K562 (cell line): ENCODE measurements around the gene DSP. TPM values are rescaled to one million over a fixed set of nuclear protein-coding genes. Genes with fewer than 3 reads are reported as not detected.

Experiments
- CC2D1A ChIP-seq: fragments of 450-650 bp; IDR thresholded peaks from 2 replicates; pipeline ENCODE4 v1.6.1; 2017; ENCODE audit warnings: mild to moderate bottlenecking
- COPS2 ChIP-seq: fragments of 450-650 bp; conservative IDR thresholded peaks from 2 replicates; pipeline ENCODE4 v1.6.1; 2016; ENCODE audit warnings: mild to moderate bottlenecking, moderate library complexity
- CTCF ChIP-seq, 3 experiments: IDR thresholded peaks in 2 of 3; conservative IDR thresholded peaks in 1 of 3; 2 replicates each; pipeline ENCODE4 v1.5.1; 2011 to 2012; ENCODE audit warnings: low read length in 3 of 3, mild to moderate bottlenecking in 3 of 3, control low read depth in 2 of 3, improper control_type of control experiment in 1 of 3, inconsistent platforms in 1 of 3, low read depth in 1 of 3, mixed read lengths in 1 of 3, moderate library complexity in 1 of 3; ENCODE audit not compliant: insufficient read depth in 2 of 3
- E2F6 ChIP-seq, 2 experiments: IDR thresholded peaks; 2 replicates each; pipeline ENCODE4 v1.6.1; 2011; ENCODE audit warnings: borderline replicate concordance in 1 of 2, control low read depth in 1 of 2, low read depth in 1 of 2, low read length in 1 of 2, mild to moderate bottlenecking in 1 of 2, mixed read lengths in 1 of 2, moderate library complexity in 1 of 2; ENCODE audit not compliant: insufficient read depth in 1 of 2, insufficient read length in 1 of 2, poor library complexity in 1 of 2, severe bottlenecking in 1 of 2; ENCODE audit errors: extremely low read depth in 1 of 2
- ERF ChIP-seq: fragments of 450-650 bp; formaldehyde crosslinking; IDR thresholded peaks from 2 replicates; pipeline ENCODE4 v1.4.0; 2020; ENCODE audit warnings: mild to moderate bottlenecking, mixed read lengths
- FIP1L1 ChIP-seq: fragments of 200-400 bp; formaldehyde crosslinking; IDR thresholded peaks from 2 replicates; pipeline ENCODE4 v1.6.1; 2018; ENCODE audit warnings: mild to moderate bottlenecking, low read depth, low read length; ENCODE audit not compliant: poor library complexity, severe bottlenecking
- GABPB2 ChIP-seq: fragments of 250-450 bp; sonication (Bioruptor Pico); conservative IDR thresholded peaks from 2 replicates; pipeline ENCODE4 v1.5.1; 2021; ENCODE audit warnings: mild to moderate bottlenecking
- HNRNPLL ChIP-seq: fragments of 200-400 bp; formaldehyde crosslinking; IDR thresholded peaks from 2 replicates; pipeline ENCODE4 v1.6.1; 2017; ENCODE audit warnings: low read length, low read depth, mild to moderate bottlenecking; ENCODE audit not compliant: poor library complexity, severe bottlenecking
- MBD2 ChIP-seq: sonication (generic); IDR thresholded peaks from 2 replicates; pipeline ENCODE4 v1.6.1; 2016; ENCODE audit warnings: low read depth, borderline replicate concordance
- NFRKB ChIP-seq: fragments of 450-650 bp; IDR thresholded peaks from 2 replicates; pipeline ENCODE4 v1.6.1; 2016; ENCODE audit warnings: low read depth
- NKRF ChIP-seq: fragments of 450-650 bp; IDR thresholded peaks from 2 replicates; pipeline ENCODE4 v1.6.1; 2016; ENCODE audit warnings: borderline replicate concordance
- PPARD ChIP-seq: fragments of 250-450 bp; sonication (Bioruptor Pico); IDR thresholded peaks from 2 replicates; pipeline ENCODE4 v1.8.0; 2022; ENCODE audit warnings: inconsistent platforms, mild to moderate bottlenecking, moderate library complexity
- PRMT5 ChIP-seq: sonication (generic); formaldehyde crosslinking; IDR thresholded peaks from 2 replicates; pipeline ENCODE4 v1.5.0; 2020; ENCODE audit warnings: missing genetic modification reagents
- RNF2 ChIP-seq: sonication (generic); IDR thresholded peaks from 2 replicates; pipeline ENCODE4 v1.6.1; 2016
- TFAP4 ChIP-seq: sonication (generic); formaldehyde crosslinking; IDR thresholded peaks from 2 replicates; pipeline ENCODE4 v1.8.0; 2022; ENCODE audit warnings: missing genetic modification reagents, mild to moderate bottlenecking, moderate library complexity, borderline replicate concordance
- TGIF2 ChIP-seq: sonication (generic); formaldehyde crosslinking; IDR thresholded peaks from 2 replicates; pipeline ENCODE4 v1.8.1; 2022; ENCODE audit warnings: mild to moderate bottlenecking, missing genetic modification reagents, moderate library complexity
- ZBTB34 ChIP-seq: fragments of 250-450 bp; sonication (Bioruptor Pico); IDR thresholded peaks from 2 replicates; pipeline ENCODE4 v1.8.0; 2021; ENCODE audit warnings: mild to moderate bottlenecking, moderate library complexity
- ZNF197 ChIP-seq: fragments of 200-800 bp; sonication (Bioruptor generic); IDR thresholded peaks from 2 replicates; pipeline ENCODE4 v1.6.1; 2016; ENCODE audit warnings: low read depth, missing genetic modification characterization, missing compliant biosample characterization
- ZNF212 ChIP-seq: fragments of 450-650 bp; formaldehyde crosslinking; IDR thresholded peaks from 2 replicates; pipeline ENCODE4 v1.4.0; 2020; ENCODE audit warnings: mild to moderate bottlenecking
- ZNF217 ChIP-seq: sonication (generic); formaldehyde crosslinking; IDR thresholded peaks from 2 replicates; pipeline ENCODE4 v1.8.0; 2022; ENCODE audit warnings: mild to moderate bottlenecking, missing genetic modification reagents
- ZNF316 ChIP-seq: fragments of 450-650 bp; IDR thresholded peaks from 2 replicates; pipeline ENCODE4 v1.6.1; 2016
- ZNF785 ChIP-seq: fragments of 250-450 bp; sonication (Bioruptor Pico); IDR thresholded peaks from 2 replicates; pipeline ENCODE4 v1.4.0; 2020; ENCODE audit warnings: mild to moderate bottlenecking
- polyA plus RNA-seq, 8 experiments: library from polyadenylated mRNA; depleted of rRNA in 4 of 8; stranded (reverse) in 5 of 8; unstranded in 3 of 8; fragments of >200 nt; fragmentation: Nextera tagmentation in 2 of 8; fragmentation: Illumina TruSeq in 1 of 8; extraction: Ambion mirVana in 2 of 8; extraction: Trizol in 1 of 8; gene quantifications; 2 replicates each; pipeline versions ENCODE4 v1.2.1 to v1.2.3, GENCODE V29; 2011 to 2014; ENCODE audit warnings: inconsistent platforms in 1 of 8, missing spikeins in 1 of 8
- total RNA-seq, 7 experiments: library from RNA; depleted of rRNA in 6 of 7; stranded (reverse); fragments of >200 nt in 6 of 7; fragmentation: Illumina TruSeq in 2 of 7; extraction: Trizol in 2 of 7; gene quantifications; 2 replicates each; pipeline versions ENCODE4 v1.2.1 to v1.2.3, GENCODE V29; 2011 to 2021; ENCODE audit warnings: low replicate concordance in 1 of 7

The DSP gene
- total and polyA plus RNA-seq, 9 of the 15 experiments (the other 6 are each of a cell fraction or from before 2014, with no cell fraction given): under 0.01 to 0.24 (median 0.03) TPM; not detected in 2

- no peak for TF ChIP-seq NKRF
- TF ChIP-seq E2F6 (IDR thresholded peaks at IDR 0.05; ENCODE audit: borderline replicate concordance in 1 of 2, extremely low read depth in 1 of 2, insufficient read depth in 1 of 2, insufficient read length in 1 of 2, low read depth in 1 of 2, low read length in 1 of 2, poor library complexity in 1 of 2, severe bottlenecking in 1 of 2): no peak
- no peak for TF ChIP-seq CTCF (IDR thresholded peaks at IDR 0.05 in 2 of 3, conservative IDR thresholded peaks at IDR 0.05 in 1 of 3; ENCODE audit: insufficient read depth in 2 of 3, low read depth in 1 of 3, low read length in 3 of 3)
- no peak for TF ChIP-seq ZNF197 (CRISPR knock-in tag)
- TF ChIP-seq ZNF217 (CRISPR knock-in tag): no peak
- TF ChIP-seq ERF (CRISPR knock-in tag): no peak
- no peak for TF ChIP-seq FIP1L1
- TF ChIP-seq GABPB2 (CRISPR knock-in tag): no peak
- no peak for TF ChIP-seq ZNF212
- TF ChIP-seq CC2D1A: no peak
- TF ChIP-seq ZNF785 (CRISPR knock-in tag): no peak
- TF ChIP-seq HNRNPLL: no peak
- no peak for TF ChIP-seq MBD2
- TF ChIP-seq TGIF2 (CRISPR knock-in tag): no peak
- TF ChIP-seq RNF2: peak; percentile 27; the same call in 1 of the 2 replicates
- TF ChIP-seq TFAP4: no peak
- no peak for TF ChIP-seq ZBTB34
- TF ChIP-seq ZNF316: peak; percentile 55
- TF ChIP-seq PPARD (CRISPR knock-in tag): no peak
- no peak for TF ChIP-seq PRMT5
- no peak for TF ChIP-seq COPS2
- TF ChIP-seq NFRKB: no peak
Observed at GRCh38 chr6:7543789-7544424, 2.4 kb downstream of the DSP start (continued).
